HepG2 (cell line): ENCODE data around the gene CSTB. TPM values are rescaled to one million over a fixed set of nuclear protein-coding genes. Genes with fewer than 3 reads are reported as not detected.

ENCODE experiments used
- AGO1 ChIP-seq: fragments of 200-400 bp; formaldehyde crosslinking; IDR thresholded peaks from 2 replicates; pipeline ENCODE4 v1.6.1; 2017; ENCODE audit warnings: mild to moderate bottlenecking, low read depth, low read length, moderate library complexity; ENCODE audit not compliant: poor library complexity, severe bottlenecking
- ATRX ChIP-seq: sonication (generic); formaldehyde crosslinking; IDR thresholded peaks from 2 replicates; pipeline ENCODE4 v1.4.0; 2020; ENCODE audit warnings: missing genetic modification reagents, borderline replicate concordance
- CEBPG ChIP-seq: IDR thresholded peaks from 2 replicates; pipeline ENCODE4 v1.6.1; 2016
- FOXM1 ChIP-seq: sonication (generic); formaldehyde crosslinking; IDR thresholded peaks from 2 replicates; pipeline ENCODE4 v1.5.0; 2020; ENCODE audit warnings: missing genetic modification reagents
- NR1H2 ChIP-seq: sonication (generic); formaldehyde crosslinking; IDR thresholded peaks from 2 replicates; pipeline ENCODE4 v1.8.1; 2022; ENCODE audit warnings: low read depth, missing genetic modification reagents, borderline replicate concordance
- NRL ChIP-seq: sonication (generic); formaldehyde crosslinking; IDR thresholded peaks from 2 replicates; pipeline ENCODE4 v1.5.0; 2020; ENCODE audit warnings: missing genetic modification reagents, mild to moderate bottlenecking, moderate library complexity, borderline replicate concordance
- SP5 ChIP-seq: IDR thresholded peaks from 2 replicates; pipeline ENCODE4 v1.6.1; 2016; ENCODE audit warnings: low read depth, borderline replicate concordance
- ZBTB44 ChIP-seq: sonication (generic); formaldehyde crosslinking; IDR thresholded peaks from 2 replicates; pipeline ENCODE4 v1.4.0; 2020; ENCODE audit warnings: missing genetic modification reagents
- ZFP36 ChIP-seq: fragments of 150-350 bp; IDR thresholded peaks from 2 replicates; pipeline ENCODE4 v1.6.1; 2018; ENCODE audit warnings: borderline replicate concordance, low read length, low read depth; ENCODE audit not compliant: partially characterized antibody
- ZFY ChIP-seq: sonication (generic); formaldehyde crosslinking; IDR thresholded peaks from 2 replicates; pipeline ENCODE4 v1.4.0; 2020; ENCODE audit warnings: missing genetic modification reagents
- ZNF180 ChIP-seq: sonication (generic); formaldehyde crosslinking; IDR thresholded peaks from 2 replicates; pipeline ENCODE4 v1.4.0; 2020; ENCODE audit warnings: low read depth, missing genetic modification reagents, borderline replicate concordance
- ZNF230 ChIP-seq: sonication (generic); formaldehyde crosslinking; IDR thresholded peaks from 2 replicates; pipeline ENCODE4 v1.4.0; 2020; ENCODE audit warnings: mild to moderate bottlenecking, missing genetic modification reagents
- ZNF263 ChIP-seq: sonication (generic); formaldehyde crosslinking; IDR thresholded peaks from 2 replicates; pipeline ENCODE4 v1.4.0; 2020; ENCODE audit warnings: missing genetic modification reagents
- ZNF354B ChIP-seq: sonication (generic); formaldehyde crosslinking; IDR thresholded peaks from 2 replicates; pipeline ENCODE4 v1.8.0; 2022; ENCODE audit warnings: mild to moderate bottlenecking, missing genetic modification reagents
- ZNF451 ChIP-seq: sonication (generic); formaldehyde crosslinking; IDR thresholded peaks from 2 replicates; pipeline ENCODE4 v1.5.0; 2020; ENCODE audit warnings: mild to moderate bottlenecking, missing genetic modification reagents
- ZNF616 ChIP-seq: sonication (generic); formaldehyde crosslinking; IDR thresholded peaks from 2 replicates; pipeline ENCODE4 v1.5.0; 2020; ENCODE audit warnings: low read depth, mild to moderate bottlenecking, missing genetic modification reagents
- polyA plus RNA-seq, 8 experiments: library from polyadenylated mRNA; depleted of rRNA in 3 of 8; stranded (reverse) in 7 of 8; unstranded in 1 of 8; fragments of >200 nt; fragmentation: Illumina TruSeq in 4 of 8; extraction: Trizol in 4 of 8; gene quantifications; 2 replicates each; pipeline versions ENCODE4 v1.2.1 to v1.2.3, GENCODE V29; 2011 to 2016; ENCODE audit warnings: low read depth in 4 of 8, missing spikeins in 1 of 8, mixed read lengths in 1 of 8; ENCODE audit not compliant: insufficient read depth in 1 of 8
- total RNA-seq, 5 experiments: library from RNA; depleted of rRNA; stranded (reverse); fragments of >200 nt; fragmentation: Illumina TruSeq; extraction: Trizol; gene quantifications; 2 replicates each; pipeline ENCODE4 v1.2.3, GENCODE V29; 2016; ENCODE audit warnings: low read depth in 1 of 5
- TF ChIP-seq, protein P1 (sequence below): sonication (generic); formaldehyde crosslinking; IDR thresholded peaks from 2 replicates; pipeline ENCODE4 v1.5.1; 2020; ENCODE audit warnings: missing genetic modification reagents, mild to moderate bottlenecking, borderline replicate concordance
- TF ChIP-seq, protein P2 (sequence below): sonication (generic); formaldehyde crosslinking; IDR thresholded peaks from 2 replicates; pipeline ENCODE4 v1.9.0; 2021; ENCODE audit warnings: mild to moderate bottlenecking, missing genetic modification reagents

CSTB gene
- total and polyA plus RNA-seq, 2 of the 13 experiments (the other 11 are each of a cell fraction or from before 2014, with no cell fraction given): 11.7 to 94.1 TPM

- TF ChIP-seq, protein P1, sequence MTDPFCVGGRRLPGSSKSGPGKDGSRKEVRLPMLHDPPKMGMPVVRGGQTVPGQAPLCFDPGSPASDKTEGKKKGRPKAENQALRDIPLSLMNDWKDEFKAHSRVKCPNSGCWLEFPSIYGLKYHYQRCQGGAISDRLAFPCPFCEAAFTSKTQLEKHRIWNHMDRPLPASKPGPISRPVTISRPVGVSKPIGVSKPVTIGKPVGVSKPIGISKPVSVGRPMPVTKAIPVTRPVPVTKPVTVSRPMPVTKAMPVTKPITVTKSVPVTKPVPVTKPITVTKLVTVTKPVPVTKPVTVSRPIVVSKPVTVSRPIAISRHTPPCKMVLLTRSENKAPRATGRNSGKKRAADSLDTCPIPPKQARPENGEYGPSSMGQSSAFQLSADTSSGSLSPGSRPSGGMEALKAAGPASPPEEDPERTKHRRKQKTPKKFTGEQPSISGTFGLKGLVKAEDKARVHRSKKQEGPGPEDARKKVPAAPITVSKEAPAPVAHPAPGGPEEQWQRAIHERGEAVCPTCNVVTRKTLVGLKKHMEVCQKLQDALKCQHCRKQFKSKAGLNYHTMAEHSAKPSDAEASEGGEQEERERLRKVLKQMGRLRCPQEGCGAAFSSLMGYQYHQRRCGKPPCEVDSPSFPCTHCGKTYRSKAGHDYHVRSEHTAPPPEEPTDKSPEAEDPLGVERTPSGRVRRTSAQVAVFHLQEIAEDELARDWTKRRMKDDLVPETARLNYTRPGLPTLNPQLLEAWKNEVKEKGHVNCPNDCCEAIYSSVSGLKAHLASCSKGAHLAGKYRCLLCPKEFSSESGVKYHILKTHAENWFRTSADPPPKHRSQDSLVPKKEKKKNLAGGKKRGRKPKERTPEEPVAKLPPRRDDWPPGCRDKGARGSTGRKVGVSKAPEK (CRISPR knock-in tag): no peak
- TF ChIP-seq NRL (CRISPR knock-in tag) (no peak), ZBTB44 (CRISPR knock-in tag) (peak; percentile 54; the same call in 1 of the 2 replicates), ZNF451 (peak; percentile 94; the same call in 1 of the 2 replicates), ZNF354B (CRISPR knock-in tag) (no peak), ZFP36 (no peak), NR1H2 (no peak), SP5 (CRISPR knock-in tag) (peak; percentile 73), AGO1 (no peak), ZNF180 (CRISPR knock-in tag) (no peak), ZNF263 (CRISPR knock-in tag) (no peak), ZNF230 (no peak), ZFY (CRISPR knock-in tag) (peak; percentile 82), ATRX (no peak), FOXM1 (CRISPR knock-in tag) (no peak), CEBPG (CRISPR knock-in tag) (0 out of 2 replicates have a peak, but pooled peaks have one; percentile 37), ZNF616 (peak; percentile 96)
- TF ChIP-seq, protein P2, sequence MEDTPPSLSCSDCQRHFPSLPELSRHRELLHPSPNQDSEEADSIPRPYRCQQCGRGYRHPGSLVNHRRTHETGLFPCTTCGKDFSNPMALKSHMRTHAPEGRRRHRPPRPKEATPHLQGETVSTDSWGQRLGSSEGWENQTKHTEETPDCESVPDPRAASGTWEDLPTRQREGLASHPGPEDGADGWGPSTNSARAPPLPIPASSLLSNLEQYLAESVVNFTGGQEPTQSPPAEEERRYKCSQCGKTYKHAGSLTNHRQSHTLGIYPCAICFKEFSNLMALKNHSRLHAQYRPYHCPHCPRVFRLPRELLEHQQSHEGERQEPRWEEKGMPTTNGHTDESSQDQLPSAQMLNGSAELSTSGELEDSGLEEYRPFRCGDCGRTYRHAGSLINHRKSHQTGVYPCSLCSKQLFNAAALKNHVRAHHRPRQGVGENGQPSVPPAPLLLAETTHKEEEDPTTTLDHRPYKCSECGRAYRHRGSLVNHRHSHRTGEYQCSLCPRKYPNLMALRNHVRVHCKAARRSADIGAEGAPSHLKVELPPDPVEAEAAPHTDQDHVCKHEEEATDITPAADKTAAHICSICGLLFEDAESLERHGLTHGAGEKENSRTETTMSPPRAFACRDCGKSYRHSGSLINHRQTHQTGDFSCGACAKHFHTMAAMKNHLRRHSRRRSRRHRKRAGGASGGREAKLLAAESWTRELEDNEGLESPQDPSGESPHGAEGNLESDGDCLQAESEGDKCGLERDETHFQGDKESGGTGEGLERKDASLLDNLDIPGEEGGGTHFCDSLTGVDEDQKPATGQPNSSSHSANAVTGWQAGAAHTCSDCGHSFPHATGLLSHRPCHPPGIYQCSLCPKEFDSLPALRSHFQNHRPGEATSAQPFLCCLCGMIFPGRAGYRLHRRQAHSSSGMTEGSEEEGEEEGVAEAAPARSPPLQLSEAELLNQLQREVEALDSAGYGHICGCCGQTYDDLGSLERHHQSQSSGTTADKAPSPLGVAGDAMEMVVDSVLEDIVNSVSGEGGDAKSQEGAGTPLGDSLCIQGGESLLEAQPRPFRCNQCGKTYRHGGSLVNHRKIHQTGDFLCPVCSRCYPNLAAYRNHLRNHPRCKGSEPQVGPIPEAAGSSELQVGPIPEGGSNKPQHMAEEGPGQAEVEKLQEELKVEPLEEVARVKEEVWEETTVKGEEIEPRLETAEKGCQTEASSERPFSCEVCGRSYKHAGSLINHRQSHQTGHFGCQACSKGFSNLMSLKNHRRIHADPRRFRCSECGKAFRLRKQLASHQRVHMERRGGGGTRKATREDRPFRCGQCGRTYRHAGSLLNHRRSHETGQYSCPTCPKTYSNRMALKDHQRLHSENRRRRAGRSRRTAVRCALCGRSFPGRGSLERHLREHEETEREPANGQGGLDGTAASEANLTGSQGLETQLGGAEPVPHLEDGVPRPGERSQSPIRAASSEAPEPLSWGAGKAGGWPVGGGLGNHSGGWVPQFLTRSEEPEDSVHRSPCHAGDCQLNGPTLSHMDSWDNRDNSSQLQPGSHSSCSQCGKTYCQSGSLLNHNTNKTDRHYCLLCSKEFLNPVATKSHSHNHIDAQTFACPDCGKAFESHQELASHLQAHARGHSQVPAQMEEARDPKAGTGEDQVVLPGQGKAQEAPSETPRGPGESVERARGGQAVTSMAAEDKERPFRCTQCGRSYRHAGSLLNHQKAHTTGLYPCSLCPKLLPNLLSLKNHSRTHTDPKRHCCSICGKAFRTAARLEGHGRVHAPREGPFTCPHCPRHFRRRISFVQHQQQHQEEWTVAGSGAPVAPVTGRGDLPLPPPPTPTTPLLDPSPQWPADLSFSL (CRISPR knock-in tag): no peak
Observed at GRCh38 chr21:43789276-43790009, 13.3 kb upstream of the CSTB start, which contains the start of gene RRP1 (continued).
